GM21717 (cell line): ENCODE results near the gene HRAS.
A peak's percentile ranks its signal among the peaks of the same experiment; 100 is the strongest.
"Not testable (repeated sequence)": the region's sequence is repeated elsewhere in the genome, so short reads cannot be mapped to it uniquely, and the experiment has no call there.

Source experiments
- ATAC-seq: cut with Tn5 transposase; IDR thresholded peaks from one replicate; pipeline ENCODE4 v1.9.1; 2021; ENCODE audit warnings: mild to moderate bottlenecking, moderate library complexity; ENCODE audit not compliant: unreplicated experiment

The HRAS gene

GRCh38 chr11:534396-535209, 773 bp downstream of the HRAS start:
- ATAC-seq = no peak

GRCh38 chr11:533586-534395, 1.6 kb downstream of the HRAS start:
- ATAC-seq = no peak

- ATAC-seq = no peak
Measured at GRCh38 chr11:532986-533585, 2.3 kb downstream of the HRAS start.

DNA sequence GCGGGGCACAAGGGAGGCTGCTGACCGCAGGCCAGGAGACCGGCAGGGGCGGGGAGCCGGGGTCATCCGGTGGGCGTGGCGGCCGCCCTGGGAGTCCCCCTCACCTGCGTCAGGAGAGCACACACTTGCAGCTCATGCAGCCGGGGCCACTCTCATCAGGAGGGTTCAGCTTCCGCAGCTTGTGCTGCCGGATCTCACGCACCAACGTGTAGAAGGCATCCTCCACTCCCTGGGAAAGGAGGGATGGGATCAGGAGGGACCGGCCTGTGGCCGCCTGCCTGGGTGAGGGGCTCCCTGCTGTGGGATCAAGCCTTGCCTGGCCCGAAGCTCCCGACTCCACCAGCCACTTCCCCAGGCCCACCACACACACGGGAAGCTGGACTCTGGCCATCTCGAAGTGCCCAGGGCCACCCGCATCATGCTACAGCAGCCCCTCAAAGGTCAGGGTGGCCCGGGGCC, 2.8 kb downstream of the HRAS start:
- ATAC-seq = no peak

DNA sequence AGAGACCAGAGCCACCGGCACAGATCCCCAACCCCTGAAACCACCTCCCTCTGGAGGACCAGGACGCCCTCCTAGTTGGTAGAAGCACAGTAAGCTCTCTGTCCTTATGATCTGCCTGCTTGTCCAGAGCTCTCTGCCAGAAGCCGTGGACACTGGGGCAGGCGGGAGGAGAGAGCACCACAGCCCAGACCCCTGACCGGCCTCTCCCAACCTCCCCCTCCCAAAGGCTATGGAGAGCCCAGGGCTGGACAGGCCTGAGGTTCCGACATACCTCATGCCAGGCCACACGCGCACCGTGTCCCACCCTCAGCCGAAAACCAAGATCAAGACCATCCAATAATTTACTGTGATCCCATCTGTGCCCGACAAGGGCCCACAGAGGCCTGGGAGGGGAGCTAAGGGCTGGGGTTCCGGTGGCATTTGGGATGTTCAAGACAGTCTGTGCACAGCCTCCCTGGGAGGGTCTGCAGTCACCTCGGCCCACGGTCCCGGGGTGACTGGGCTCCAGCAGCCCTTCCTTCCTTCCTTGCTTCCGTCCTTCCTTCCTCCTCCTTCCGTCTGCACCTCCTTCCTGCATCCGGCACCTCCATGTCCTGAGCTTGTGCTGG, 3.4 kb downstream of the HRAS start:
- ATAC-seq = no peak

DNA sequence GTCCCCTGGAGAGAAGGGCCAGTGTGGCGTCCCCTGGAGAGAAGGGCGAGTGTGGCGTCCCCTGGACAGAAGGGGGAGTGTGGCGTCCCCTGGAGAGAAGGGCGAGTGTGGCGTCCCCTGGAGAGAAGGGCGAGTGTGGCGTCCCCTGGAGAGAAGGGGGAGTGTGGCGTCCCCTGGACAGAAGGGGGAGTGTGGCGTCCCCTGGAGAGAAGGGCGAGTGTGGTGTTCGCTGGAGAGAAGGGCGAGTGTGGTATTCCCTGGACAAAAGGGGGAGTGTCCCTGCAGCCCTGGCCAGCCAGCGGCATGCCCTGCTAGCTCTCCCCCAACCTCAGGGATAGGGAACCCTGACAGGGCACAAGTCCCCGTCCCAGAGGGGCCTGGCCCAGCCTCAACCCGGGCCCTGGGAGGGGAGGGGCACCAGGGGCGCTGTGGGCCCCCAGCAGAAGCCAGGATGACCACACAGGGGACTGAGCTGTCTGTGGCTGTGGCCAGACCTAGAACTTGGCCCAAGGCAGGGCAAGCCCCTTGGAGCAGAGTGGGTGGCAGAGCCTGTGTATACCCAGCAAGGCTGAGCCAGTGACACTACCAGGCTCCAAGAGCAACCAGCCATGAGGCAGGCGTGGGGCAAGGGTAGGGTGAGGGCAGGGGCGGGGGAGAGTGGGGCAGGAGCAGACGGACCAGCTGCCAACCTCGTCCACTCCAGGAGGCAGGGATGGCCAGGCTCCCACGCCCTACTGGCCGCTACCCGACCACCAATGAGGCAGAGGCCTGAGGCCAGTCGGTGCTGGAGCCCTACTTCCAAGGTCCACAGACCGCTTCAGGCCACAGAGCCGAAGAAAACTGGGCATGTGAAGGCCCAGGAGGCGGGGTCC, 4.2 kb downstream of the HRAS start:
- ATAC-seq = no peak

DNA sequence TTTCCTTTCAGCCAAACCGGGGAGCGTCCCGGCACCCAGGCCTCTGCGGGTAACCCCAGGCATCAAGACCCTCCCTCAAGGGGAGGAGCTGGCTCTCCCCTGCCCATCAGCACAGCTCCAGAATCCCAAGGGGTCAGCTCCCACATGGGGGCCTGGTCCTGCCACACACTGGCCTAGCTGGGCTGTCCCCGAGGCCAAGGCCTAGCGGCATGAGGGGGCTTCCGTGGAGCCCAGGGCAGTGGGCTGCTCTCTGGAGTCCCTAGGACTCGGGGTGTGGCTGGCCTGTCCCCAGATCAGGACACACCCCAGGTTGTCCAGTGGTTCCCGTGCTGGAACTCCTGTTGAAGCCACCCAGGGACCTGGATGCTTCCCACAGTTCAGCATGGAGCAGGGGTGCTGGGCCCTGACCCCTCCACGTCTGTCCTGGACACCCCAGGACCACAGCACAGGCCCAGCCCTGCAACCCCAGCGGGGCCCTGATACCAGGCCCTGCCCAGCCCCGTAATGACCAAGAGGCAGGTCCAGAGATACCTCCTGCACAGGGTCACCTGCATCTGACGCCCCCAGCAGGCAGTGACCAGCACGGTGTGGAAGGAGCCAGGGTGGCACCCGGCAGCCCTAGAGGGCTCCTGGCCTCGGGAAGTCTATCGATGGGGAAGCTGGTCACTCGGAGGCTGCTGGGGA, 5.5 kb downstream of the HRAS start:
- no peak for ATAC-seq

DNA sequence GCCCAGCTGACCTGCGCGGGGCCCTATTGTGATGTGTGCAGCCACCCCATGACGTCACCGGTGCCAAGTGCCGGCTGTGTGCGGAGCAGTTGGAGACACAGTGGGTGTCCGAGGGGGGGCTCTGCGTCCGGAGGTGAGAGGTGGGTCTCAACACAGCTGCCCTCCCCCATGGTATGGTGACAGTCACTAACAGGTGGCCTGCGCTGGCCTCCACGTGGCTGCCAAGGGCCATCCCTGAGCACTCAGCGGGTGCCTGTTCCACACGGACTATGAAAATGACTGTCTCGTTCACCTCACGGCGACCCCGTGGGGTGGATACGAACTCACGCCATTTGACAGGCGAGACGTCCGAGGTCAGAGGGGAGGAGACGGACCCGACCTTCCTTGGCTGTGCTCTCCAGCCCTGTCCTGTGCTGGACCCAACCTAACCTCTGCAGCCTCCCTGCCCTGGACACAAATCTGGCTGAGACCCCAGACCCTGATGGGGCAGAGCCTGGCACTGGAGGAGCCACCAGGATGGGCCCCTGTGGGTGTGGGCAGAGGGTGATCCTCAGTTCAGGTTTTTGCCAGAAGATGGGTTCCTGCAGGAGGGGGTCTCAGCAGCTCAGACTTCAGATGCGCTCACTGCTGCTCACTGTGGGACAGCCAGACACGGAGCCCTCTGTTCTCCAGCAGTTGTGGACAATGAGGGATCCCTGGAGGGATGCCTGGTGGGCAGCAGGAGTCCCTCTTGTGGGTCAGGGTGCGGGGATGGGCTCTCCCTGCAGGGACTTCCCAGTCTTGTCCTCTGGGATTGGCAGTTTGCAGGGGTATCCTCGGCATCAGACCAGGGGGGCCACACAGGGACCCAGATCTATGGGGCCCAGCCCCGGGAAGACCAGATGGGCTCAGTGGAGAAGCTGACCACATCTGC, 6.3 kb downstream of the HRAS start:
- ATAC-seq = no peak

- no peak for ATAC-seq
Measured at GRCh38 chr11:528166-528814, 7.1 kb downstream of the HRAS start.

DNA sequence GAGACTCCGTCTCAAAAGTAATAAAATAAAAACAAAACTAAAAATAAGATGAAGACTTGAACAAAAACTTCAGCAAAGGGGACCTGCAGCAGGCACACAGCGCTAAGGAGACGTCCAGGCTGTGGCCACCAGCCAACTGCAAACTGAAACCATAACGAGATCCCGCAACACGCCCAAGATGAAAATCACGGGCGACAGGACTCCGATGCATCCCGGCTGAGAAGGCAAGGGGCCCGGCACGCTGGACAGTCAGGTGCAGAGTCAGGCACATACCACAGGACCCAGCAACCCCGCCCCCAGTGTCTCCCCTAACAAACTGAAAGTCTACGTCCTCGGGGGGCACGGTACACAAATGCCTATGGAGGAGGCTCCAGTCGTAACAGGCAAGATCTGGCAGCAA, 9.2 kb downstream of the HRAS start:
- no peak for ATAC-seq

- no peak for ATAC-seq
Measured at GRCh38 chr11:521177-521688, 14.1 kb downstream of the HRAS start.

DNA sequence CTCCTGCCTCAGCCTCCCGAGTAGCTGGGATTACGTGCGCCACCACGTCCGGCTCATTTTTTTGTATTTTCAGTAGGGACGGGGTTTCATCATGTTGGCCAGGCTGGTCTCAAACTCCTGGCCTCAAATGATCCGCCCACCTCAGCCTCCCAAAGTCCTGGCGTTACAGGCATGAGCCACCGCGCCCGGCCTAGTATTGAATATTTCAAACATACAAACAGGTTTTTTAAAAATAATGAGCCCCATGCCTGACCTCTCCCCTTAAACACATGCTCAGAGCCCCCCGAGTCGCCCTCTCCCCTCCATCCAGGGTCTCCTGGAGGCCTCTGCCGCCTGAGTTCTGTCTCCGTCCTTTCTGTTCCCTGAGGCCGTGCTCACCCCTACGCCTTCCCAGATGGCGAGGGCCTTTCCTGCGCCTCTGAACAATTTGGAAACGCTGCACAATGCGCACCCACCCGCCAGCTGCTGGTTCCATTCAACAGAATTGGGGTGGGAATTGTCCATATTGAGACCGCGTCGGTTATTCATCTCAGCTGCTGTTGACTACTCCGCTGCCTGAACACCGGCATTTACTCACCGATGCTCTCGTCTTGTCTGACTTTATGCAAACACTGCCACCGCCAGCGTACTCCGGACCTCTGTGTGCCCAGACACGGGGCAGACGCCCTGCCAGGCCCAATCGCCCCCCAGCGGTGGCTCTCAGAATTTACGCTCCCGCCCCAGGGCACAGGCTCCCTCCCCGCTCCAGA, 14.8 kb downstream of the HRAS start:
- no peak for ATAC-seq

GRCh38 chr11:518463-519202, 16.7 kb downstream of the HRAS start:
- peak; percentile 72 for ATAC-seq

GRCh38 chr11:516918-517685, 18.3 kb downstream of the HRAS start:
- not testable (repeated sequence) for ATAC-seq

GRCh38 chr11:516400-516799, 19.0 kb downstream of the HRAS start:
- ATAC-seq = no peak

DNA sequence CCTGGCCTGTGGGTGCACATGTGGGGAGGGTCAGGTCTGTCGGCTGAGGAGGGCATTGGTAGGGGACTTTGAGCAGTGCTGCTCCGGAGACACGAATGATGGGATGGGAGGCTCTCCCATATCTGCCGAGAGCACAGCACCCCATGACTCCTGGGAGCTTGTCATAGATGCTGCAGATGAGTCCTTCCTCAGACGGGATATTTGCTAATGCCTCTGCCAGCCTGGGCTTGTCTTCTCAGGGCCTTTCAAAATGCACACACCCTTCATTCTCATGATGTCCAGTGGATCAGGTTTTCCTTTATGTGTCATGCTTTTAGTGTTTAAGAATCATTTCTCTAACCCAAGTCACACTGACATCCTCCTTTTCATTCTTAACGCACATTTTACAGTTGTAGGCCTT, 20.2 kb downstream of the HRAS start:
- no peak for ATAC-seq
